Measurements from ENCODE around the gene CNN3. TPM values are rescaled to one million over a fixed set of nuclear protein-coding genes. Genes with fewer than 3 reads are reported as not detected.

The CNN3 gene
- polyA plus RNA-seq, 1 of the 3 experiments (the other 2 are of a cell fraction) = 204 TPM

- no peaks in the 10 kb centered on the region for H3K79me2 ChIP-seq (ENCODE audit: insufficient read depth)
- H3K9me2 ChIP-seq = no peaks in the 10 kb centered on the region
- ChIA-PET CTCF (interaction anchor here (1.1 to 7.0 kb wide), 4 partner anchors 12 to 184 kb away, joined by 3 to 39 read pairs (median 22); no protein-coding TSS in a partner anchor), POLR2A (no interaction called here)
- no peak overlapping the region for H3K4me3 ChIP-seq (ENCODE audit: low read depth in 2 of 2, low read length in 1 of 2)
- H3K9me3 ChIP-seq = no peaks in the 10 kb centered on the region
- H4K20me1 ChIP-seq (ENCODE audit: insufficient read depth) = no peaks in the 10 kb centered on the region
- peak overlapping the region in 1 of 2 experiments; percentile 11; a peak in 2 of 4 replicates for H3K27ac ChIP-seq (ENCODE audit: low read depth in 2 of 2, low read length in 1 of 2)
- H3K4me1 ChIP-seq (ENCODE audit: control insufficient read depth in 1 of 2, insufficient read depth in 2 of 2, low read depth in 1 of 2, low read length in 1 of 2) = peaks cover 25 to 27% of the 10 kb centered on the region in 2 experiments; a peak in 3 of 4 replicates
- H3K27me3 ChIP-seq (ENCODE audit: insufficient read depth) = no peaks in the 10 kb centered on the region
- 79% methylated on average over 2 of the region's 2 CpGs for WGBS (ENCODE audit: low lambda C conversion rate)
- peak; percentile 54 for DNase-seq
- H3F3A ChIP-seq (replicated peaks; ENCODE audit: insufficient read depth) = peaks cover 34% of the 10 kb centered on the region
- no peaks in the 10 kb centered on the region for H3K36me3 ChIP-seq (replicated peaks in 1 of 2; ENCODE audit: control insufficient read depth in 1 of 2, insufficient read depth in 2 of 2, low read length in 1 of 2)
- H3K4me2 ChIP-seq = no peak overlapping the region
- no peak overlapping the region for H2AFZ ChIP-seq (ENCODE audit: low read depth)
- no peak overlapping the region for H3K9ac ChIP-seq
- TF ChIP-seq RAD21 (IDR thresholded peaks at IDR 0.05; ENCODE audit: low read length) (peak; percentile 5; the same call in 1 of the 2 replicates), TEAD4 (IDR thresholded peaks at IDR 0.05; ENCODE audit: borderline replicate concordance, insufficient read depth) (no peak), NFIC (IDR thresholded peaks at IDR 0.05; ENCODE audit: borderline replicate concordance) (no peak), EP300 (IDR thresholded peaks at IDR 0.05; ENCODE audit: borderline replicate concordance in 1 of 2, low read depth in 1 of 2, low read length in 1 of 2) (0 out of 4 replicates have a peak, but pooled peaks of 1 of the 2 experiments have one; percentile 46), YY1 (IDR thresholded peaks at IDR 0.05; ENCODE audit: low read depth) (no peak), POLR2AphosphoS5 (IDR thresholded peaks at IDR 0.05; ENCODE audit: low read depth, low read length) (no peak), RFX5 (IDR thresholded peaks at IDR 0.05; ENCODE audit: low read length) (no peak), CHD2 (IDR thresholded peaks at IDR 0.05; ENCODE audit: low read length, partially characterized antibody) (no peak), RCOR1 (IDR thresholded peaks at IDR 0.05; ENCODE audit: low read length) (peak; percentile 40; the same call in 1 of the 2 replicates), JUND (IDR thresholded peaks at IDR 0.05) (no peak), REST (IDR thresholded peaks at IDR 0.05; ENCODE audit: low read depth, low read length) (no peak), TAF1 (IDR thresholded peaks at IDR 0.05; ENCODE audit: borderline replicate concordance, low read depth, low read length) (no peak), MXI1 (IDR thresholded peaks at IDR 0.05; ENCODE audit: low read depth, low read length) (no peak), EZH2phosphoT487 (IDR thresholded peaks at IDR 0.05; ENCODE audit: borderline replicate concordance, low read depth) (no peak), FOXJ3 (CRISPR knock-in tag; IDR thresholded peaks at IDR 0.05) (peak; percentile 30; the same call in 1 of the 2 replicates), FOXM1 (IDR thresholded peaks at IDR 0.05; ENCODE audit: low read depth) (no peak), GATA2 (CRISPR knock-in tag; IDR thresholded peaks at IDR 0.05) (peak; percentile 89), CTCF (IDR thresholded peaks at IDR 0.05) (no peak), MEF2A (IDR thresholded peaks at IDR 0.05; ENCODE audit: borderline replicate concordance, low read depth) (no peak)
- TF ChIP-seq, protein P1, sequence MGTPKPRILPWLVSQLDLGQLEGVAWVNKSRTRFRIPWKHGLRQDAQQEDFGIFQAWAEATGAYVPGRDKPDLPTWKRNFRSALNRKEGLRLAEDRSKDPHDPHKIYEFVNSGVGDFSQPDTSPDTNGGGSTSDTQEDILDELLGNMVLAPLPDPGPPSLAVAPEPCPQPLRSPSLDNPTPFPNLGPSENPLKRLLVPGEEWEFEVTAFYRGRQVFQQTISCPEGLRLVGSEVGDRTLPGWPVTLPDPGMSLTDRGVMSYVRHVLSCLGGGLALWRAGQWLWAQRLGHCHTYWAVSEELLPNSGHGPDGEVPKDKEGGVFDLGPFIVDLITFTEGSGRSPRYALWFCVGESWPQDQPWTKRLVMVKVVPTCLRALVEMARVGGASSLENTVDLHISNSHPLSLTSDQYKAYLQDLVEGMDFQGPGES (IDR thresholded peaks at IDR 0.05; ENCODE audit: low read depth, low read length) = no peak
- TF ChIP-seq, protein P2, sequence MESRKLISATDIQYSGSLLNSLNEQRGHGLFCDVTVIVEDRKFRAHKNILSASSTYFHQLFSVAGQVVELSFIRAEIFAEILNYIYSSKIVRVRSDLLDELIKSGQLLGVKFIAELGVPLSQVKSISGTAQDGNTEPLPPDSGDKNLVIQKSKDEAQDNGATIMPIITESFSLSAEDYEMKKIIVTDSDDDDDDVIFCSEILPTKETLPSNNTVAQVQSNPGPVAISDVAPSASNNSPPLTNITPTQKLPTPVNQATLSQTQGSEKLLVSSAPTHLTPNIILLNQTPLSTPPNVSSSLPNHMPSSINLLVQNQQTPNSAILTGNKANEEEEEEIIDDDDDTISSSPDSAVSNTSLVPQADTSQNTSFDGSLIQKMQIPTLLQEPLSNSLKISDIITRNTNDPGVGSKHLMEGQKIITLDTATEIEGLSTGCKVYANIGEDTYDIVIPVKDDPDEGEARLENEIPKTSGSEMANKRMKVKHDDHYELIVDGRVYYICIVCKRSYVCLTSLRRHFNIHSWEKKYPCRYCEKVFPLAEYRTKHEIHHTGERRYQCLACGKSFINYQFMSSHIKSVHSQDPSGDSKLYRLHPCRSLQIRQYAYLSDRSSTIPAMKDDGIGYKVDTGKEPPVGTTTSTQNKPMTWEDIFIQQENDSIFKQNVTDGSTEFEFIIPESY (IDR thresholded peaks at IDR 0.05; ENCODE audit: borderline replicate concordance, low read depth) = no peak
- TF ChIP-seq, protein P3, sequence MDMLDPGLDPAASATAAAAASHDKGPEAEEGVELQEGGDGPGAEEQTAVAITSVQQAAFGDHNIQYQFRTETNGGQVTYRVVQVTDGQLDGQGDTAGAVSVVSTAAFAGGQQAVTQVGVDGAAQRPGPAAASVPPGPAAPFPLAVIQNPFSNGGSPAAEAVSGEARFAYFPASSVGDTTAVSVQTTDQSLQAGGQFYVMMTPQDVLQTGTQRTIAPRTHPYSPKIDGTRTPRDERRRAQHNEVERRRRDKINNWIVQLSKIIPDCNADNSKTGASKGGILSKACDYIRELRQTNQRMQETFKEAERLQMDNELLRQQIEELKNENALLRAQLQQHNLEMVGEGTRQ (IDR thresholded peaks at IDR 0.05; ENCODE audit: borderline replicate concordance, low read depth, low read length) = no peak
- TF ChIP-seq, protein P4, sequence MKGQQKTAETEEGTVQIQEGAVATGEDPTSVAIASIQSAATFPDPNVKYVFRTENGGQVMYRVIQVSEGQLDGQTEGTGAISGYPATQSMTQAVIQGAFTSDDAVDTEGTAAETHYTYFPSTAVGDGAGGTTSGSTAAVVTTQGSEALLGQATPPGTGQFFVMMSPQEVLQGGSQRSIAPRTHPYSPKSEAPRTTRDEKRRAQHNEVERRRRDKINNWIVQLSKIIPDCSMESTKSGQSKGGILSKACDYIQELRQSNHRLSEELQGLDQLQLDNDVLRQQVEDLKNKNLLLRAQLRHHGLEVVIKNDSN (IDR thresholded peaks at IDR 0.05; ENCODE audit: borderline replicate concordance, low read depth) = no peak
Observed at GRCh38 chr1:94859174-94859573, 67.7 kb downstream of the CNN3 start.
